Hepatocyte (in vitro differentiated cells): Measurements from ENCODE around the gene CHST3. TPM values are rescaled to one million over a fixed set of nuclear protein-coding genes. Genes with fewer than 3 reads are reported as not detected.

ENCODE experiments used
- DNase-seq: peaks from one replicate; pipeline ENCODE4 v3.0.0-alpha.2; 2016; ENCODE audit warnings: low spot score
- H2AFZ ChIP-seq: fragments of 200-600 bp; sonication (generic); 2 replicates; pipeline ENCODE4 v1.6.0; 2016; ENCODE audit warnings: antibody characterized with exemption, mild to moderate bottlenecking
- H3K27ac ChIP-seq: fragments of 200-600 bp; sonication (generic); 2 replicates; pipeline ENCODE4 v1.5.1; 2016; ENCODE audit warnings: mild to moderate bottlenecking
- H3K27me3 ChIP-seq: fragments of 200-600 bp; sonication (generic); 2 replicates; pipeline ENCODE4 v1.6.1; 2016
- H3K36me3 ChIP-seq: fragments of 200-600 bp; sonication (generic); replicated peaks from 2 replicates; pipeline ENCODE4 v1.5.1; 2016; ENCODE audit warnings: low read depth; ENCODE audit not compliant: insufficient read depth
- H3K4me1 ChIP-seq: fragments of 200-600 bp; sonication (generic); 2 replicates; pipeline ENCODE4 v1.5.1; 2016; ENCODE audit warnings: mild to moderate bottlenecking, moderate library complexity; ENCODE audit not compliant: insufficient read depth
- H3K4me2 ChIP-seq: fragments of 200-600 bp; sonication (generic); 2 replicates; pipeline ENCODE4 v1.6.0; 2016
- H3K4me3 ChIP-seq: fragments of 200-600 bp; sonication (generic); 2 replicates; pipeline ENCODE4 v1.5.1; 2016; ENCODE audit warnings: mild to moderate bottlenecking
- H3K79me2 ChIP-seq: fragments of 200-600 bp; sonication (generic); 2 replicates; pipeline ENCODE4 v1.6.0; 2017; ENCODE audit warnings: mild to moderate bottlenecking
- H3K9me2 ChIP-seq: fragments of 200-600 bp; sonication (generic); replicated peaks from 2 replicates; pipeline ENCODE4 v1.6.0; 2017; ENCODE audit warnings: mild to moderate bottlenecking; ENCODE audit not compliant: insufficient read depth
- H3K9me3 ChIP-seq: fragments of 200-600 bp; sonication (generic); 2 replicates; pipeline ENCODE4 v1.5.1; 2016; ENCODE audit warnings: low read depth, mild to moderate bottlenecking
- H4K20me1 ChIP-seq: fragments of 200-600 bp; sonication (generic); 2 replicates; pipeline ENCODE4 v1.6.0; 2016; ENCODE audit warnings: mild to moderate bottlenecking; ENCODE audit not compliant: insufficient read depth, poor library complexity, severe bottlenecking
- CTCF ChIP-seq: fragments of 200-600 bp; sonication (generic); IDR thresholded peaks from 2 replicates; pipeline ENCODE4 v1.5.1; 2016; ENCODE audit warnings: antibody characterized with exemption, mild to moderate bottlenecking; ENCODE audit not compliant: poor library complexity
- EZH2 ChIP-seq: fragments of 200-600 bp; sonication (generic); IDR thresholded peaks from 2 replicates; pipeline ENCODE4 v1.6.1; 2016; ENCODE audit warnings: antibody characterized with exemption, mild to moderate bottlenecking, borderline replicate concordance
- EZH2phosphoT487 ChIP-seq: fragments of 200-600 bp; sonication (generic); IDR thresholded peaks from one replicate; pipeline ENCODE4 v1.6.1; 2018; ENCODE audit warnings: antibody characterized with exemption, mild to moderate bottlenecking, low read depth, moderate library complexity; ENCODE audit not compliant: unreplicated experiment, severe bottlenecking
- WGBS: methylation state at CpG from one replicate; pipeline ENCODE4 v1.1.6; 2016; ENCODE audit warnings: low lambda C conversion rate; ENCODE audit errors: missing lambda C conversion rate; 5-methylcytosine and 5-hydroxymethylcytosine counted together
- polyA plus RNA-seq: library from polyadenylated mRNA; unstranded; fragments of >200 nt; fragmentation: Nextera tagmentation; extraction: Ambion mirVana; gene quantifications from 2 replicates; pipeline ENCODE4 v1.2.1, GENCODE V29; 2016
- total RNA-seq: library from RNA; depleted of rRNA; stranded (reverse); fragments of >200 nt; gene quantifications from 2 replicates; pipeline ENCODE4 v1.2.3, GENCODE V29; 2014

Gene CHST3
- total and polyA plus RNA-seq, 2 experiments from 2014 or later = 6.8 to 14.1 TPM

DNA sequence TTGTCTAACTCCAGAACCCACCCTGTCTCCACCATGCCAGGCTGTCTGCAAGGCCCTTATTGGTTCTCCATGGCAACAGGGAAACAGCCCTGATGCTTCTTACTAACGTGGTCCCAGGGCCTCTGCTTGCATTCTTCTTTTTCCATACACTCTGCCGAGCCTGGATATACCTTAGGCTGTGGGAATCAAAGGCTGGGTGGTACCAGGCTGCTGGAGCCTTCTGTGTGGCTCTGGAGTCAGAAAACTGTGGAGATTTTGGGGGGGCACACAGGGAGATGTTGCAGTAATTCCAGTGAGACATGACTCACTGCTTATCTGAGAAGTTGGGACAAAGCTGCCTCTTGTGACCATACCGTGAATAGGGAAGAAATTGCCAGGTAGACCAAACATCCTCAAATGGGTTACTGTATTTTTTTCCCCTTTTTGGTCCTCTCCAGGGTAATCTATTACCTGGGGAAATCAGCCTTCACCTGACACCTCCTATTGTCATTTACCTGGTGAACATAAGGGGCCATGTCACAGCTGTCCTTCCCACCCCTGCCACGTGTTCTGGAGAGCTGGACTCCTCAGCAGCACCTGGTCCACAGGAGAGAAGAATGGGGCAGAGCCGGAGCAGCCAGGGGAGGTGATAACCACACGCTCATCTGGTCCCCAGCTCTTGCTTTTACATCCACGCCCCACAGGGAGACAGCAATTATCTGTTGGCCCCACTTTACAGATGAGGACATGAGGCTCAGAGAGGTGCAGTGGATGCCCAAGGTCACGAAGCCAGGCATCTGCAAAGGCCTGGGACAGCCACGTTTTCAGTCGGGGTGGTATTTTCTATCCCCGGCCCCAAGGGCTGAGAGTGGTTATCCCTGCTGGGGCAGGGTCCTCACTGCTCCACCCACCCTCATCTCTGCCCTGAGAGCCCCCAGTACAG lies 4.6 kb downstream of the CHST3 start:
- TF ChIP-seq EZH2 = no peak
- no peak for TF ChIP-seq CTCF
- no peak for TF ChIP-seq EZH2phosphoT487
- H3K27ac ChIP-seq = peak overlapping the region; percentile 54
- peaks cover 93% of the 10 kb centered on the region for H3K79me2 ChIP-seq
- DNase-seq = no peak
- peaks cover 38% of the 10 kb centered on the region for H3K4me1 ChIP-seq
- no peaks in the 10 kb centered on the region for H3K9me3 ChIP-seq
- H3K36me3 ChIP-seq = no peaks in the 10 kb centered on the region
- peak overlapping the region; percentile 25 for H3K4me2 ChIP-seq
- no peak overlapping the region for H2AFZ ChIP-seq
- no peak overlapping the region for H3K4me3 ChIP-seq
- H3K27me3 ChIP-seq = no peaks in the 10 kb centered on the region
- peaks cover 16% of the 10 kb centered on the region for H4K20me1 ChIP-seq
- WGBS = 74% methylated on average over 11 of the region's 11 CpGs
- H3K9me2 ChIP-seq = no peaks in the 10 kb centered on the region

DNA sequence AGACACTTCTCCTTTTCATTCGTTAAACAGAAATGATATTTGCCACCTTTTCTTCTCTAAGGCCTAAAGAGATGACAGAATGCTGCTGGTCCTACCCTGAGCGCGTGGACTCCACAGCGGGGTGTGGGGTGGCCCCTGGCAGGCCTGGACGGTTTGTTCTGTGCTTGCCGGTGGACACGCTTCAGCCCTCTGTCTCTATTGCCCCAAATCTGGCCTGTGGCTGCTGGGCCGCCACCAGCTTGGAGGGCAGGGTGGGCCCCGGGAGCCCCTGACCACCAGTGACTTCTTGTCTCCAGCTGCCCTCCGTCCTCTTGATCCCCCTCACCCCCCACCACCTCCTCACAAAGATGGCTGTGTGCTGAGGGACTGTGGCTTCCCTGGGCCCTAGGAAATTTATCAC lies 5.7 kb downstream of the CHST3 start:
- H4K20me1 ChIP-seq = peaks cover 16% of the 10 kb centered on the region
- peaks cover 42% of the 10 kb centered on the region for H3K4me1 ChIP-seq
- H2AFZ ChIP-seq = no peak overlapping the region
- H3K27ac ChIP-seq = no peak overlapping the region
- H3K4me3 ChIP-seq = no peak overlapping the region
- H3K4me2 ChIP-seq = peak overlapping the region; percentile 20
- no peaks in the 10 kb centered on the region for H3K36me3 ChIP-seq
- H3K27me3 ChIP-seq = no peaks in the 10 kb centered on the region
- no peaks in the 10 kb centered on the region for H3K9me3 ChIP-seq
- no peaks in the 10 kb centered on the region for H3K9me2 ChIP-seq
- no peak for DNase-seq
- WGBS = 88% methylated on average over 10 of the region's 10 CpGs
- H3K79me2 ChIP-seq = peaks cover 99% of the 10 kb centered on the region
- TF ChIP-seq EZH2 (no peak), EZH2phosphoT487 (no peak), CTCF (no peak)

GRCh38 chr10:71970331-71970730 lies 6.1 kb downstream of the CHST3 start:
- peak overlapping the region; percentile 20 for H3K4me2 ChIP-seq
- TF ChIP-seq EZH2 (no peak), EZH2phosphoT487 (no peak), CTCF (peak; percentile 25)
- no peak for DNase-seq
- H3K27ac ChIP-seq = no peak overlapping the region
- peaks cover 43% of the 10 kb centered on the region for H3K4me1 ChIP-seq
- no peaks in the 10 kb centered on the region for H3K36me3 ChIP-seq
- H3K27me3 ChIP-seq = no peaks in the 10 kb centered on the region
- 57% methylated on average over 10 of the region's 10 CpGs for WGBS
- H4K20me1 ChIP-seq = peaks cover 16% of the 10 kb centered on the region
- no peaks in the 10 kb centered on the region for H3K9me3 ChIP-seq
- H3K4me3 ChIP-seq = no peak overlapping the region
- no peak overlapping the region for H2AFZ ChIP-seq
- no peaks in the 10 kb centered on the region for H3K9me2 ChIP-seq
- peaks cover 100% of the 10 kb centered on the region for H3K79me2 ChIP-seq
